MV-4-11 (cell line): ENCODE results near the gene SDCCAG8.
A peak's percentile ranks its signal among the peaks of the same experiment; 100 is the strongest.
"Not testable (repeated sequence)": the region's sequence is repeated elsewhere in the genome, so short reads cannot be mapped to it uniquely, and the experiment has no call there.

Source experiments
- DNase-seq: peaks from one replicate; lab custom pipeline; 2025; lab: John Stamatoyannopoulos, UW

SDCCAG8 gene

DNA sequence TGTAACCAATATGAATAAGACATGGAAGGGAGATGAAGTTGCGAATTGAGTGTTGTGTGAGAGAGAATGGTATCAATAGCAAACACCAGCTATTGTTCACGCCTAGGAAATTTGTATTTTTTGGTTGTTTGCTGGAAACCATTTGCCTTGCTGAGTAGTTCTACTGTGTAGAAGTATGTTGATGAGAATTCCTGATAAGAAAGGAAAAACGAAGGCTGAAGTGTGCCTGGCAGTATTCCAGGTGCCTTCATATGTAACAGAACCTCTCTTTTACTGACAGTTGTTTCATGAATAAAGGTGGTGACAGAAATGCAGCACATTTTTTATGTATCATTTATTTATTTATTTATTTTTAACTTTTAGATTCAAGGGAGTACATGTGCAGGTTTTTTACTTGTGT lies 79.5 kb downstream of the SDCCAG8 start:
- DNase-seq: no peak

DNA sequence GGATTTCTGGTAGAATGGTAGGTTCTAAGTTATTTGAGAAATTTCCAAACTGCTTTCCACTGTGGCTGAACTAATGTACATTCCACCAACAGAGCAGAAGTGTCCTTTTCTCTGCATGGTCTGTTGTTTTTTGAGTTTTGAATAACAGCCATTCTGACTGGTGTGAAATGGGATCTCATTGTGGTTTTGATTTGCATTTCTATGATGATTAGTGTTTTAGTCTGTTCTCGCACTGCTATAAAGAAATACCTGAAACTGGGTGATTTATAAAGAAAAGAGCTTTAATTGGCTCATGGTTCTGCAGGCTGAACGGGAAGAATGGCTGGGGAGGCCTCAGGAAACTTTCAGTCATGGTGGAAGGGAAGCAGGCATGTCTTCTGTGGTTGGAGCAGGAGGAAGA lies 80.3 kb downstream of the SDCCAG8 start:
- DNase-seq: no peak

GRCh38 chr1:243338848-243339247 lies 83.0 kb downstream of the SDCCAG8 start:
- DNase-seq: not testable (repeated sequence)

DNA sequence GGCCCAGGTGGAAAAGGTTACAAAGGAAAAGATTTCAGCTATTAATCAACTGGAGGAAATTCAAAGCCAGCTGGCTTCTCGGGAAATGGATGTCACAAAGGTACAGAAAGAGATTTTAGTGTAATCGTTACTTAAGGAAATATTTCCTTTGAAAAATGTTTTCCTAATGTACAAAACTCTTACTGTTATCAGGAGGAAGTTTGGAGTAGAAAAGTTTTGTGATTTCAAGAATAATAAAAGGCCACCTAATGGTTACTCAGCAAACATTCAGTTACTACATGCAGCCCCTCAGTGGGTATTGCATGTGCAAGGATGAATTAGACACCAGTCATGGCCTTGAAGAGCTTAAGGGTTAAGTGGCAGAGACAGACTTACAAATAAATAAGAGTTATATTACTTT lies 85.2 kb downstream of the SDCCAG8 start:
- DNase-seq: no peak

- peak; percentile 26 for DNase-seq
Observed at GRCh38 chr1:243343970-243344937, 88.4 kb downstream of the SDCCAG8 start.

- no peak for DNase-seq
Observed at GRCh38 chr1:243345205-243345604, 89.4 kb downstream of the SDCCAG8 start.

DNA sequence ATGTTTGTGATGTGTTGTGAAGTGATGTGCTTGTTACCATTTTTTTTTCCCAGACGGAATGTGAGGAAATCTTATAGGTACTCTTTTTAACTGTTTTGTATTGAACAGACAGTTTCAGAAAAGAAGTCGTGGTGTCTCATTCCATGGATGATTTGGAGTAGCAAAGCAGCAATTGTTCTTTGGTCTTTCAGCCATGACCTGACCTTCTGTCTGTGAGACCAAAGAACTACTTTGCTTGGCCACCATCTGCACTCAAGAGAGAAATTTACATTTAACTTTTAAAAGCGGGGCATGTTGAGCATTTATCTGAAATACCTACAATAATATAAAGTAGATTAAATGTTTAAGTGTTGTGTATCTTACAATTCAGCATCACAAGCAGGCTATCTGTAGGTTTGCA lies 90.2 kb downstream of the SDCCAG8 start:
- no peak for DNase-seq

DNA sequence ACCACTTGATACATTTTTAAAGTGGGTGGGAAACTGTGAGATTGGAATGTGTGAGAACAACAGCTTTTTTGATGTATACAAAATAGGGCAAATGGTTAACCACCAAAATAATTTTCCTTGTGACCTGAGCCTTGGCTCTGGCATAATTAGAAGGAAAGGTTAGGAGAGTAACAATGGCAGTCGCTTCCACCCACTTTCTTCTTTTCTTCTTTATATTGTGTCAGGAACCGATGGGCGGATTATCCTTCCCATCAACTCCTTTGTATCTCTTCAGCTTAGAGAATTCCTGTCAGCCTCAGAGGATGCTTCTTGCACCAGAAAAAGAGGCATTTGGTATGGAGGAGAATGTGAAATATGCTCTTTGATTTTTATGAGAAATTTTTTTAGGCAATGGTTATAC lies 90.6 kb downstream of the SDCCAG8 start:
- no peak for DNase-seq

- DNase-seq: no peak
Observed at GRCh38 chr1:243348331-243348730, 92.5 kb downstream of the SDCCAG8 start.

DNA sequence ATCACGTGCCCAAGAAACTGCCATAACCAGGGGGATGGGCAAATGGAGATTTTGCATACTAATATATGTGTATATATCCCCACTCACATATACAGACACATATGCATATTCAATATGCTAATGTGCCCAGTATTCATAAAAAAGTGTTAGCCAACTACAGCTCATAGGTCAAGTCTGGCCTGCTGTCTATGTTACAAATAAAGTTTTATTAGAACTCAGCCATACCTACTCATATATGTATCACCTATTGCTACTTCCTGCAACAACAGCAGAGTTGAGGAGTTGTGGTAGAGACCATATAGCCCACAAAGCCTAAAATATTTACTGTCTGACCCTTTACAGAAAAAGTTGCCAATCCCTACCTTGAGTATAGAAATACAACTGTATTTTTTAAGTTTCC lies 93.3 kb downstream of the SDCCAG8 start:
- no peak for DNase-seq

GRCh38 chr1:243351337-243351736 lies 95.5 kb downstream of the SDCCAG8 start:
- DNase-seq: no peak

GRCh38 chr1:243354511-243355153 lies 98.8 kb downstream of the SDCCAG8 start:
- no peak for DNase-seq

DNA sequence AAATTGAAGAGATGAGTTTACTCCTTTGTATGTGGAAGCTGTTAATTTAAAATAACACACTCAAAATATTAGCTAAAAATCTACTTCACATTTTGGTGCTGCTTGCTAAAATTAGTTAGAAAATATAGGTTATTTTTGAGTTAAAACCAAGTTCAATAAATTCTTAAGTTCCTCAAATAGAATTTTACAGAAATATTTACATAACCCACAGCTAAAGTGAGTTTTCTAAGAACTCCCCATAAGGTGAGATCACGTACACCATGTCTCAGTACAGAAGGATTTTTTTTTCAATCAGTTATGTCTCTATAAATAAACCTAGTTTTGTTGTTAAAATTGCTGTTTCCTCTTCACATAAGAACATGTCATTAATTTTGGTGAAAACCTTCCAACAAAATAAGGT lies 108.0 kb downstream of the SDCCAG8 start:
- no peak for DNase-seq

GRCh38 chr1:243364330-243364729 lies 108.5 kb downstream of the SDCCAG8 start:
- no peak for DNase-seq

- DNase-seq: no peak
Observed at GRCh38 chr1:243364866-243365265, 109.0 kb downstream of the SDCCAG8 start.

DNA sequence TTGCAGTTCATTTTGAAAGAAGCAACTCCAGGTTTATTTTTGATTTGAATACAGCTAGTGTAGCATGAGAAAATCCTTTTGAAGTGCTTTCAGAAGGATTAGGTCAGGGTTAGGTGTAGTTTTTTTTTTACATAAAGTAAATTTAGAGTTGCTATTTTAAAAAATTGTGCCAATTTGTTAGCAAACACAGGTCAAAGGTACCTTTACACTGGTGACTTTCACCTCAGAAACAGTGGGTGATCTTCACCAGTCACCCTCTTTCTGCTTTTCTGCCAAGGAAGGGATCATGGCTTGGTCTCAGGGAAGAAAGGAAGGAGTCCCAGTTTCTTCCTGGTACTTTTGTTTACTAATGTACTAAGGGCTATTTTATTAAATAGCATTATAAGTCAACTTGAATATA lies 111.5 kb downstream of the SDCCAG8 start:
- DNase-seq: no peak

- no peak for DNase-seq
Observed at GRCh38 chr1:243374412-243374811, 118.6 kb downstream of the SDCCAG8 start.

- no peak for DNase-seq
Observed at GRCh38 chr1:243375596-243375995, 119.8 kb downstream of the SDCCAG8 start.

DNA sequence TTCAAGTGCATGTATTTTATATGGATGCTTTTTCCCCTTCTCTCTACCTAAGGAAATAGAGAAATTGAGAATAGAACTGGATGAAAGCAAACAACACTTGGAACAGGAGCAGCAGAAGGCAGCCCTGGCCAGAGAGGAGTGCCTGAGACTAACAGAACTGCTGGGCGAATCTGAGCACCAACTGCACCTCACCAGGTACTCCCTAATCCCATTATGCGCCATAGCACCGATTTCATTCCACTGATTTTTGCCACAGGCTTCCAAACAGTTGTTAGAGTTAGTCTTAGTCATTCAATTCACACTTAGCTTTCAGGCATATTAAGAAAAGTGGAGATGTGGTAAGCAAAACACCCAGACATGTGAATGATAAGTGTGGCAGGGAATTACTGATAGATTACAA lies 122.8 kb downstream of the SDCCAG8 start:
- DNase-seq: no peak

DNA sequence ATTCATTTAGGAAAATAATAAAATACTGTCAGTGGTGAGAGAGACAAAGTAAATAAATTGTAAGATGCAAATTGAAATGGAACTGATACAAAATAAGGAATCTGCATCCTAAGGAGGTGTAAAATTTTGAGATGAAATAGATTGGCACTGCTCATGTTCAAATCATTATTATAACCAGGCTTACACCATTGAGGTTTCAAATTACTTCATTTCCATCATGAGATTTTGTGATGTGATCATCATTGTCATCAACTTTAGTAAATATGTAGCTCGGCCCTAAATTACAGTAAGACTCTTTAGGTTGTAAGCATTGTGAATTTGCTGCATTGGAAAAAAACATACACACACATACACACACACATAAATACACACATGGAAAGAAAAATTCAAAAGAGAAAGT lies 123.4 kb downstream of the SDCCAG8 start:
- DNase-seq: no peak

- no peak for DNase-seq
Observed at GRCh38 chr1:243379706-243380105, 123.9 kb downstream of the SDCCAG8 start.

DNA sequence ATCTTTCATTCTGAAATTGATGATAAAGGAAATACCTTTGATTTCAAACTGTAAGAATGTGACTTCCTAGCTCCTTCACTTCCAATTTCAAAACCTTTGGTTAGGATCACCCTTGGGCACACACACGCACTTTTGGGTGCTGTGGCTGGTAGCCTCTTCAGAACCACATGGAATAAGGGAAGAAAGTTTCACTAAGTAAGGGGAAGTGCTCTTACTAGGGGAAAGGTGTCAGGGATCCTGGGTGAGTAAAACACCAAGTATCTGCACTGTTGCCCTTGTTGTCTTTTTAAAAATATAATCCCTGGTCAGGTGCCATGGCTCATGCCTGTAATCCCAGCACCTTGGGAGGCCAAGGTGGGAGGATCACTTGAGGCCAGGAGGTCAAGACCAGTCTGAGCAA lies 132.4 kb downstream of the SDCCAG8 start:
- DNase-seq: peak; percentile 20

- DNase-seq: no peak
Observed at GRCh38 chr1:243390162-243390791, 134.4 kb downstream of the SDCCAG8 start.
